ENCODE measurements around the gene NTMT1.

The NTMT1 gene, protein sequence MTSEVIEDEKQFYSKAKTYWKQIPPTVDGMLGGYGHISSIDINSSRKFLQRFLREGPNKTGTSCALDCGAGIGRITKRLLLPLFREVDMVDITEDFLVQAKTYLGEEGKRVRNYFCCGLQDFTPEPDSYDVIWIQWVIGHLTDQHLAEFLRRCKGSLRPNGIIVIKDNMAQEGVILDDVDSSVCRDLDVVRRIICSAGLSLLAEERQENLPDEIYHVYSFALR

DNA sequence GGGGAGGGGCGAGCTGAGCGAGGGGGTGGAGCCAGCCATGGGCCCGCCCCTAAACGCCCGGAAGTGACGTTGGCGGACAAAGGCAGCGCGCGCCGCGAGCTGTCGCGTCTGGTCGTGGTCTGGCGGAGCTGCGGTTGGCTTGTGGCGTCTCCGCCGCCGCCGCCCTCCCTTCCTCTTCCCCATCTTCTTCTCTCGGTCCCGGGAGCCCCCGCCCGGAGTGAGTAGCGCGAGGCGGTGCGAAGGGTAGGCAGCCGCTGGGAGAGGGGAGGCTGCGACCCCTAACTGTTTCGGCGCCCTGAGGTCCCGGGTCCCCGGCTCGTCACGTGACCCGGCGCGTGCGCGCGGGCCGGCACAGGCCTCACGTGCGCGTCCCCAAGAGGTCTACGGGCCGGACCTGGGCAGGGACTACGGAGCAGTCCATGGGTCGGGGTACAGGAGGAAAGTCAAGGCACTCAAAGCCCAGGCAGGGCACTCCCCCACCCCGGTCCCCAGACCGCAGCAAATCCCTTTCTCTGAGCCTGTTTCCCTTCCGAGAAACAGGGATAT is at the start of gene NTMT1:
Gene NTMT1 (plus strand): TSS at position 85 of the 546 bp plus-strand sequence. CDS start 6,541 bp downstream, outside the sequence.
- H3K27me3 ChIP-seq = peaks cover 0 to 9% (median 8%) of the 10 kb centered on the region in 11 experiments; a peak in 19 of 22 replicates
- peaks cover 68 to 94% (median 86%) of the 10 kb centered on the region in 10 experiments for H3K4me1 ChIP-seq
- H3K4me2 ChIP-seq = peak within 1 kb of the TSS; percentile 84 to 100 (median 94)
- H3K9me3 ChIP-seq (replicated peaks in 1 of 11) = no peaks in the 10 kb centered on the region
- peak within 1 kb of the TSS; percentile 89 to 98 (median 96) for H3K9ac ChIP-seq
- peaks cover 10 to 38% (median 34%) of the 10 kb centered on the region in 11 experiments; a peak in 19 of 22 replicates for H3K36me3 ChIP-seq
- H3K4me3 ChIP-seq = peak within 1 kb of the TSS; percentile 68 to 90 (median 80)
- no peak for TF ChIP-seq Cebpa-rat (IDR thresholded peaks at IDR 0.05)
- H3K27ac ChIP-seq = peak within 1 kb of the TSS; percentile 82 to 99 (median 96)
- peaks cover 37 to 47% (median 42%) of the 10 kb centered on the region in 11 experiments for H4K20me1 ChIP-seq

- Histone ChIP-seq H4K20me1 (no peaks in the 10 kb centered on the region), H3K27ac (peak overlapping the region in 1 of 11 experiments; percentile 23; a peak in 1 of 22 replicates), H3K4me2 (no peak overlapping the region; a peak in 1 of 22 replicates), H3K4me1 (peaks cover 9 to 31% (median 24%) of the 10 kb centered on the region in 10 experiments), H3K9ac (no peak overlapping the region), H3K27me3 (no peaks in the 10 kb centered on the region), H3K36me3 (no peaks in the 10 kb centered on the region), H3K9me3 (replicated peaks in 1 of 11) (peaks cover 0 to 7% (median 0%) of the 10 kb centered on the region in 11 experiments; a peak in 4 of 22 replicates), H3K4me3 (no peak overlapping the region)
- no peak for TF ChIP-seq Cebpa-rat (IDR thresholded peaks at IDR 0.05)
Observed at GRCh38 chr9:129576546-129577543, 49.1 kb upstream of the NTMT1 start.

- no peak for TF ChIP-seq Cebpa-rat (IDR thresholded peaks at IDR 0.05)
Observed at GRCh38 chr9:129579294-129579693, 46.7 kb upstream of the NTMT1 start.

DNA sequence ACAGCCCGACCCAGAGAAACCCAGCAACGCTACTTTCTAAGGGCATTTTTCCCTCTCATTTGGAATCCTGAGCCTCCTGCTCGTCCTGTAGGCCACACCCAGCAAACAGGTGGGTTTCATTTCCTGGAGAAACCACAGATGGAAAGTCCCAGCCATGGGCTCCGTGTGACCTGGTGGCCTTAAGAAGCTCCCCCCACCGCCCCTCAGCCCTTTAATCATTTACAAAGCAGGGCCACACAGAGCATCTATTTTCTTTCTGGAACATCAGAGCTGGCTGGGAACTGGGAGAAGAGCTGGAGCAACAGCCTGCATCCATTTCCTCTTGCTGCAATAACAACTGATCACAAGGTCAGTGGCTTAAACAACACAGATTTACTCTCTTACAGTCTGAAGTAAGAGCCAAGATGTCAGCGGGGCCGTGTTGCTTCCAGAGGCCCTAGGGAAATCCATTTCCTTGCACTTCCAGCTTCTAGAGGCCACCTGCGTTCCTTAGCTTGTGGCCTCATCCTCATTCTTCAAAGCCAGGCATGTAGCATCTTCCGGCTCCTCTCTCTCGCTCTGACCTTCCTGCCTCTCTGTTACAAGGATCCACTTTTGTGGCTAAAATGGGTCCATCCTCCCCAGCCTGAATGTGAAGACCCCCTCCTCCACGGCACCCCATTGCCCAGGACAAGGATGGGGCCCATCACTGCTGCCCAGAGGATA is 45.6 kb upstream of the NTMT1 start:
- H3K4me3 ChIP-seq = no peak overlapping the region
- H3K9me3 ChIP-seq (replicated peaks in 1 of 11) = no peaks in the 10 kb centered on the region; a peak in 1 of 22 replicates
- peaks cover 32 to 63% (median 58%) of the 10 kb centered on the region in 10 experiments for H3K4me1 ChIP-seq
- no peaks in the 10 kb centered on the region for H3K36me3 ChIP-seq
- no peak for TF ChIP-seq Cebpa-rat (IDR thresholded peaks at IDR 0.05)
- H3K9ac ChIP-seq = 0 out of 22 replicates have a peak overlapping the region, but pooled peaks of 1 of the 11 experiments have one; percentile 23
- H4K20me1 ChIP-seq = no peaks in the 10 kb centered on the region
- H3K27me3 ChIP-seq = no peaks in the 10 kb centered on the region
- H3K27ac ChIP-seq = no peak overlapping the region
- H3K4me2 ChIP-seq = peak overlapping the region; percentile 11 to 83 (median 68)

More at GRCh38 chr9:129579294-129579693, 46.7 kb upstream of the NTMT1 start:
- H3K4me3 ChIP-seq = no peak overlapping the region
- no peaks in the 10 kb centered on the region for H3K27me3 ChIP-seq
- H3K4me1 ChIP-seq = peaks cover 24 to 54% (median 49%) of the 10 kb centered on the region in 10 experiments
- no peaks in the 10 kb centered on the region; a peak in 1 of 22 replicates for H3K9me3 ChIP-seq (replicated peaks in 1 of 11)
- no peaks in the 10 kb centered on the region for H3K36me3 ChIP-seq
- H4K20me1 ChIP-seq = no peaks in the 10 kb centered on the region
- H3K9ac ChIP-seq = no peak overlapping the region
- H3K4me2 ChIP-seq = peak overlapping the region in 6 of 11 experiments; percentile 57 to 77 (median 71); a peak in 11 of 22 replicates
- H3K27ac ChIP-seq = no peak overlapping the region

DNA sequence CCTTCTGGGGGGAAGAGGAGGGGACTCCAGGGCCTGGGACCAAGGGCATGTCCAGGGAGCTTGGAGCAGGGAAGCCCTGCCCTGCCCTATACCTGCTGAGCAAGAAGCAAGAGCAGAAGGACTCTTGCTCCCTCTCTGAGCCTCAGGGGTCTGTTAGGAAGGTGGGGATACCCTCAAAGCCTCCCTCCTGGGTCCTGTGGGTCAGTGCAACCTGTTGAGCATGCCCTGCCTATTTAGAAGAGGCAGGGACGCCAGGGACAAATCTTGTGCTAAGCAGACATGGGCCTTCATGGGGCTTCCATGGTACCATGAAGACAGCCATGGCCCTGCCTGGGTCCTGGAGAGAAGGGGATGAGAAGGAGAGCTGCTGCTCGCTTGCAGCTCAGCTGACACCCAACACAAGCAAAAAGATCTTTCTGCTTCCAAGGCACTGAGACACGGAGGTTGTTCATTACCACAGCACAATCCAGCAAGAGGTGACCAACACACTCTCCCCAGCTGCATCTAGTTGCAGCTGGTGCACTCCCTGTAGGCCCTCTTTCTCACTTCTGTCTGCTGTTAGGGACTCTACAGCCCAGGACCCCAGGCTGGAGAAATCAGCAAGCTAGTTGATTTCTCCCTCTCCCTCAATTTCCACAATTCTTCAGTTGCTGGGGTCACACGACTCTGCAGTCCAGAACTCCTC is 44.3 kb upstream of the NTMT1 start:
- H3K36me3 ChIP-seq = no peaks in the 10 kb centered on the region
- no peak overlapping the region; a peak in 1 of 22 replicates for H3K9ac ChIP-seq
- H3K4me2 ChIP-seq = peak overlapping the region in 9 of 11 experiments; percentile 5 to 83 (median 69); a peak in 13 of 22 replicates
- no peak overlapping the region for H3K27ac ChIP-seq
- H3K4me1 ChIP-seq = peaks cover 41 to 76% (median 71%) of the 10 kb centered on the region in 10 experiments
- H3K27me3 ChIP-seq = no peaks in the 10 kb centered on the region
- no peak overlapping the region for H3K4me3 ChIP-seq
- no peaks in the 10 kb centered on the region for H4K20me1 ChIP-seq
- TF ChIP-seq Cebpa-rat (IDR thresholded peaks at IDR 0.05) = no peak
- no peaks in the 10 kb centered on the region; a peak in 1 of 22 replicates for H3K9me3 ChIP-seq (replicated peaks in 1 of 11)

DNA sequence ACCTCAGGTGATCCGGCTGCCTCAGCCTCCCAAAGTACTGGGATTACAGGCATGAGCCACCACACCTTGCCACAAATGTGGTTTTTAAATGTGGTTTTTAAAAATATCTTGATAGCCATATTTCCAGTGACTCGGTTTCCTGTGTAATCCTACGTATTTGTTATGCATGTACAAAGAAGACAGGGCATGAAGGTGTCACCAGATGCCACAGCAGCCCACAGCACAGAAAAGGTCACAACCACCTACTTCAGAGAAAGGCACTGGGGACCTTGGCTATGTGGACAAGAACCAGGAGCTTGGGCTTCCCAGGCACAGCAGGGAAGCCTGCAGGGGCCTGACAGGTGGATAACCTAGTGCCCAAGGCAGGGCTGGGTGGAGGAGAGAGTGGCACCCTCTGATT is 43.1 kb upstream of the NTMT1 start:
- Histone ChIP-seq H3K4me3 (no peak overlapping the region), H3K4me2 (peak overlapping the region; percentile 36 to 83 (median 68)), H3K36me3 (no peaks in the 10 kb centered on the region), H3K9me3 (replicated peaks in 1 of 11) (no peaks in the 10 kb centered on the region; a peak in 1 of 22 replicates), H3K4me1 (peaks cover 53 to 88% (median 83%) of the 10 kb centered on the region in 10 experiments), H3K27me3 (no peaks in the 10 kb centered on the region), H3K27ac (peak overlapping the region in 3 of 11 experiments; percentile 33 to 51 (median 36); a peak in 5 of 22 replicates), H3K9ac (peak overlapping the region in 3 of 11 experiments; percentile 5 to 9 (median 6); a peak in 1 of 22 replicates), H4K20me1 (no peaks in the 10 kb centered on the region)
- TF ChIP-seq Cebpa-rat (IDR thresholded peaks at IDR 0.05) = no peak

DNA sequence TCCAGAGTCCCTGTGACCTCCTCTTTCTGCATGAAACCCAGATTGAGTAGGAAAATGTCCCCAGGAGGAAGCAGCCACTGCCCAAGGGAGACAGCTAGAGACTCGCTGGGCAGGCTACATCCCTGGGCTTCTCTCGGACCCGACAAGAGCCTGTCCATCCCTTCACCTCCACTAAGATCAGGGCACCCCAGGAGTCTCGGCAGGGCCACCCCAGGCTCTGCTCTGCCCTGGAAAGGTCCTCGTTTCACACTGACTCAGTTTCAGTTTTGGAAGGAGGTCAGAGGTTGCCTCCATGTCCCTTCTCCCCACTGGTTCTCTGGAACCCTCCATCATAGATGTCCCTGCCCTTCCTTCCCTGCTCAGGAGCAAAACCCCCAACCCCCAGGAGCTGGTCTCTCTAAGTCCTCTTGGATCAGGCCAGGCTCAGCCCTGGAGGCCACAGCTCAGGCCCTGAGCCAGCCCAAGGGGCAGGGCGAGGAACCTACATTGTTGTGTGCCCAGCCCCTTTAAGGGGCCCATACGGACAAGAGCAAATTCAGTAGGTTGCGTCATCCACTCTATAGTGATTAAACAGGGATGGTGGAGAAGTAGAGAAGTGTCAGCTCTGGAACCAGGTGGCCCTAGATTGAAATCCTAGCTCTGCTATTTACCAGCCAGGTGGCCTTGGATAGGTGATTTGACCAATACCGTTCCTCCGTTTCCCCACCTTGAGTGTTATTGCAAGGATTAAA is 42.5 kb upstream of the NTMT1 start:
- Histone ChIP-seq H3K27ac (peak overlapping the region in 7 of 11 experiments; percentile 2 to 51 (median 26); a peak in 9 of 22 replicates), H3K9me3 (replicated peaks in 1 of 11) (no peaks in the 10 kb centered on the region; a peak in 1 of 22 replicates), H3K36me3 (no peaks in the 10 kb centered on the region), H3K27me3 (no peaks in the 10 kb centered on the region), H3K9ac (peak overlapping the region in 4 of 11 experiments; percentile 5 to 12 (median 8); a peak in 1 of 22 replicates), H3K4me2 (peak overlapping the region; percentile 36 to 83 (median 68)), H3K4me3 (peak overlapping the region in 1 of 10 experiments; percentile 6; a peak in 1 of 20 replicates), H4K20me1 (no peaks in the 10 kb centered on the region), H3K4me1 (peaks cover 59 to 91% (median 89%) of the 10 kb centered on the region in 10 experiments)
- TF ChIP-seq Cebpa-rat (IDR thresholded peaks at IDR 0.05) = peak in 9 of 11 experiments; percentile 16 to 87 (median 62); a peak in 12 of 22 replicates
